ENCODE results near the gene SNAPC1. TPM values are rescaled to one million over a fixed set of nuclear protein-coding genes. Genes with fewer than 3 reads are reported as not detected.
"Not testable (repeated sequence)": the region's sequence is repeated elsewhere in the genome, so short reads cannot be mapped to it uniquely, and the experiment has no call there.

Gene SNAPC1
- polyA plus RNA-seq, 4 donors = 10.5 to 15.2 (median 13.3) TPM

DNA sequence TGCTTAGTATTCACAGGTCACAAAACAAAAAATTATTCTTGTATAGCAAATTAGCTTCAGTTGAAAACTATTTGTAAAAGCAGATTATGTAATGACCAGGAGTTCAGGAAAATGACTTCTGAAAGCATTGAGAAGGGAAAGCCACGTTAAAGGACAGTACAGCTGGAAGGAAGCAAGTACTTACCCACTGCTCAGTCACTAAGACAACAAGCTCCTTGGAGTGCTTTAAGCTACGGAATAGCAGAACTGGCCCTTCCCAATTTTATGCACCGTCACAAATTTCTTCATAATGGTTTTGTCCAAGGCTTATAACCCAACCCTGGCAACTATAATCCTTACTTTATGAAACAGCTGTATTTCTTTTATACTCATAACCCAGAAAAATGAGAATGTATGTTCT lies 13.0 kb upstream of the SNAPC1 start:
- DNase-seq (ENCODE audit: low read depth in 4 of 4, low spot score in 2 of 4) = no peak

DNA sequence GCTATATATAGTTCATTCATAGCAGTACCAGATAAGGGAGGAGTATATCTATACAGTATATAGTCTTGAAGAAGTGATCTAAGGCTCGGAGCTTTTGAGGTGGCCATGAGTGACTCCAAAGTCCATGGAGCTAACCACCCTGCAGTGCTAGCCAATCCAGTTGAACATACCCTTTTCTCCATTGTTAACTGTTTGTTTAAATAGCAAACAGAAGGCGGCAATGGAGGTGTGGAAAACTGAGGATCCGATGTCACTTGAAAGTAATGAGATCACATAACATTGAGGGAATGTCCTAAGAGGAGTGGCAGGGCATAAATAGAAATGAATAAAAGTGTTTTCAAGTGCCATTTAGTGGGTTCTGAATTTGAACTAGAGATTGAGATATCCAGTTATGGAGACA lies 12.4 kb upstream of the SNAPC1 start:
- no peak for DNase-seq (ENCODE audit: low read depth in 4 of 4, low spot score in 2 of 4)

DNA sequence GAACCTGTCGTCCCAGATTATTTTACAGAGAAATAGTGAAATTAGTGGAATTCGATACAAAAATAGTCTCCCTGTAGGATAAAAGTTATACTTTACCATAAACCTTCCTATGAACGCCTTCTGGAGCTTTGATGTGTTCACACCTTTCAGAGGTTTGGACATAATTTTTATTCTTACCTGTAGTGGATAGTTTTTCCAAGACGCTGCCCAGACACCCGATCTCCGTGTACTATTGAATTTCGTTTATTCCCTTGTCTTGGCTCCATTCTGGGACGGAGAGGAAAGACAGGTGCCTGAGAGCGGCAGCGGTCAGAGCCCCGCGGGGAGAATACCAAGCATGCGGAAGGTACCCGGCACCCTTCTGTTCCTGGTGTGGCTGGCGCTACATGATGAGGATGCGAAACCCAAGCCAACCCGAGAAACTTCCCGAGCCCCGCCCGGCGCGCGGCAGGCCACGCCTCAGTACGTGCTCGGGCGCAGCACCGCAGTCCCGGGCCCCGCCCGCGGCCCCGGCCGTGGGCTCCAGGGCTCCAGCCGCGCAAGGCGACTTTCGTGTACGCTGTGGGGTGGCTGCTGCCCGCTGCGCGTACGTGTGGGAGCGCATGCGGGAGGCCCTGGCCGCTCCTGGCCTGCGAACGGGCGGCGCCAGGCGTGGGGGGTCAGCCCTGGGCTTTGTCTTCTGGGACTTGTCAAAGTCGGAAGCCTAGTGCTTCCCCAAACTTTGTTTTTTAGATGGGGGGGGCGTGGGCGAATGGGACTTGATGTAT lies 11.3 kb upstream of the SNAPC1 start:
- DNase-seq (ENCODE audit: low read depth in 4 of 4, low spot score in 2 of 4) = no peak

DNA sequence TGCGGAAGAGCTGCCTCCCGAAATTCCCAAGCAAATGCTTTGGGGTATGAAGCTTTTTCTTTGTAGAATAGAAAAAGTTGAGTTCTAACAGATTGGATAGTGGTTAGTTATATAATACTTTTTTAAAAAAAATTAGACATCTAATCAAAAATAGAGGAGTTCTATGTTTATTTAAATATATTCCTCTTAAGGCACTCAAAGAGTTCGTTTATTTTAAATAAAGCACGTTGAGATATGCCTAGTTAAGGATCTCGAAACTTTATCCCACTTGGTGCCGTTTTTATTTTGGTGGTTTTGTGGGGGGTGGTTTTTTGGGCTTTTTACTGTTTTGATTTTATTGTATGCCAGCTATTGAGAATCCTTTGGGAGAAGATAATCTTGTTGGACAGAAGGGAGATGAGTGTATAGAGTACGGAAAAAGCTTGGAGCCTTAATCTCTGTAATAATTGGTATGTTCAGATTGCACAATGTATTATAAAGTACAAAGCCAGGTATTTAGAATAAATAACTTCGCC lies 10.7 kb upstream of the SNAPC1 start:
- no peak for DNase-seq (ENCODE audit: low read depth in 4 of 4, low spot score in 2 of 4)

DNA sequence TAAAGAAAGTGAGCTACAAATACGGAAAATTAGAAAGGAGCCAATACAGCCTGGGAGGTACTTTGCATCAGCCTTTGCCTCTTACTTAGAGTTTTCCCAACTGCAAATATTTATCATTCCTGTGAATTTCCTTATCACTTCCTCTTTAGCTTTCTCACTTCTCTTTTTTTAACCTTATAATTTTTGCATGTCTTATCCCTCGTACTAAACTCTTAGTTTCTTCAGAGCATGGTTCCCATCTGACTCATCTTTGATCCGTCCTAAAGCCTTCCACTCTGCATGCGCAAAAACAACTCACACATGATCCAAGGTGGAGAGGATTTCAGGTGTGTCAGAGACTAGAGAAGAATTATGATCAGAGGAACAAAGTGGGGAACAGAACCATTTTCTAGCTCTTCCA lies 9.6 kb upstream of the SNAPC1 start:
- DNase-seq (ENCODE audit: low read depth in 4 of 4, low spot score in 2 of 4) = no peak

DNA sequence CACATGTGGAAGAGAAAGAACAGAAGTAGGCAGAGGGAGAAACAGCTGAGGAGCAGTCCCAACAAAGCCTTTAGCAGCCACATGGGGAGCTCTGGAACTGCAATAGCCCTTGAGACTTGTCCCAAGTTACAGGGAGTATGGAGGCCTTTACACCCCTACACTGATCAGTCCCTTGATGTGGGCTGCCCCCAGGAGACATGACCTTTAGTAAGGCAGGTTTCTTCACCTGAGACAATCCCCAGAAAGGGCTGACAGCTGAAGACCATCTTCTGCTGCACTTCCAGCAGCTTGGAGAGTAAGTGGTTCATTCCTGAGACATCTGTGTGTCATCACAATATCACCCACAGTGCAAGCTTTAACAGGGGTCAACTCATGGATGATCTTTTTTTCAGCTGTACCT lies 8.6 kb upstream of the SNAPC1 start:
- no peak for DNase-seq (ENCODE audit: low read depth in 4 of 4, low spot score in 2 of 4)

DNA sequence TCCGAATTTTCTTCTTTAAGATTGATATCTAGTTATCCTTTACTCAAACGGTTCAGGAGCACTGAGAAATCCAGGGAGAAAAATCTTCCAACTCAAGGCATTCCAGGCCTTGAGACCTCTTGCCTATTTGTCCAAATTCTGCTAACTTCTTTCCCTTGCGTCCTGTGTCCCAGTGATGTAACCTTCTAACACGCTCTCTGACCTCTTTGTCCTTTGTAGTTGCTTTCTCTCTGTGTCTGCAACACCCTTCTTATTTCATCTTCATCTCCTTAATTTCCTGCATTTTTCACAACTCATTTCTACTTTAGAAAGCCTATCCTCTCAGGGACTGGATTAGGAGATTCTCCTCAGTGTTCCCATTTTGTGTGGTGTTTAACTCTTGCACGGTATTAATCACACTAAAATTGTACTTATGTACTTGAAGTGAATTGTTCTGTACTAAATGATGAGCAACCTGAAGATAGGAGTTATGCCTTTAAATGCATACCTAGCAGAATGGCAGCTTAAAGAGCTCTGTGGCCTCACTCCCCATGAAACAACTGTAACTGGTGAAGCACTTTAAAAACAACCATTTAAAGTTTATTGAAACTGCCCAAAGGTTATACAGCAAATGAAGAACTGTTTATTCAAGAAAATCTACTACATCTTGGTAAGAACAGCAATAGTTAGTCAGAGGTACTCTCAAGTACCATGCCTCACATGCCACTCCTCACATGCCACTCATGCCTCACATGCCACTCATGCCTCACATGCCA lies 7.4 kb upstream of the SNAPC1 start:
- no peak for DNase-seq (ENCODE audit: low read depth in 4 of 4, low spot score in 2 of 4)

DNA sequence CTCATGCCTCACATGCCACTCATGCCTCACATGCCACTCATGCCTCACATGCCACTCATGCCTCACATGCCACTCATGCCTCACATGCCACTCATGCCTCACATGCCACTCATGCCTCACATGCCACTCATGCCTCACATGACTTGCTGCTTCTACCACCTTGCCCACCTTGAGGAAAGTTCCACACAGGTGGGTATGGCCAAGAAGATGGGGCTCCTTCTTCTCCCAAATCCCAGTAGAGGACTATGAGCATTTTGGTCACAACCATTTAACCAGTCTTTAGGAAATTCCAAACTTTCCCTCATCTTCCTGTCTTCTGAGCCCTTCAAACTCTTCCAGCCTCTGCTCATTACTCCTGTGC lies 6.9 kb upstream of the SNAPC1 start:
- DNase-seq (ENCODE audit: low read depth in 4 of 4, low spot score in 2 of 4) = not testable (repeated sequence)

DNA sequence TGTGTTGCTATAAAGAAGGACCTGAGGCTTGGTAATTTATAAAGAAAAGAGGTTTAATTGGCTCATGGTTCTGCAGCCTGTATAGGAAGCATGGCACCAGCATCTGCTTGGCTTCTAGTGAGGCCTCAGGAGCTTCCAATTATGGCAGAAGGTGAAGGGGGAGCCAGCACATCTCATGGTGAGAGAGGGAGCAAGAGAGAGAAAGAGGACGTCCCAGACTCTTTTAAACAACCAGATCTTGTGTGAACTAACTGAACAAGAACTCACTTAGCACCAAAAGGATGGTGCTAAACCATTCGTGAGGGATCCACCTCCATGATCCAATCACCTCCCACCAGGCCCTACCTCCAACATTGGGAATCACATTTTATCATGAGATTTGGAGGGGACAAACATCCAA lies 6.1 kb upstream of the SNAPC1 start:
- no peak for DNase-seq (ENCODE audit: low read depth in 4 of 4, low spot score in 2 of 4)

DNA sequence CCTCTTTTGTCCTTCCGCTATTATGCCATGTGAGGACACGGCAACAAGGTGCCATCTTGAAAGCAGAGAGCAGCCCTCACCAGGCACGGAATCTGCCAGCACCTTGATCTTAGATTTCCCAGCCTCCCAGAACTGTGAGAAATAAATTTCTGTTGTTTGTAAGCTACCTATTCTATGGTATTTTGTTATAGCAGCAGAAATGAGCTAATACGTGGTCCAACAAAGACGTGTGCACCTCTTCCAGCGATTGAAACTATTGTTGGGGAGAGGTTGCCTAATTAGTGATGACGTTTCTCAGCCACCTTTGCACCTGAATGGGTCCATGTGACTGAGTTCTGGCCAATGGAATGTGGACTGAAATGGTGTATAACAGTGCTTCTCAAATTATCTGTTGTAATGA lies 2.3 kb upstream of the SNAPC1 start:
- DNase-seq (ENCODE audit: low read depth in 4 of 4, low spot score in 2 of 4) = no peak

DNA sequence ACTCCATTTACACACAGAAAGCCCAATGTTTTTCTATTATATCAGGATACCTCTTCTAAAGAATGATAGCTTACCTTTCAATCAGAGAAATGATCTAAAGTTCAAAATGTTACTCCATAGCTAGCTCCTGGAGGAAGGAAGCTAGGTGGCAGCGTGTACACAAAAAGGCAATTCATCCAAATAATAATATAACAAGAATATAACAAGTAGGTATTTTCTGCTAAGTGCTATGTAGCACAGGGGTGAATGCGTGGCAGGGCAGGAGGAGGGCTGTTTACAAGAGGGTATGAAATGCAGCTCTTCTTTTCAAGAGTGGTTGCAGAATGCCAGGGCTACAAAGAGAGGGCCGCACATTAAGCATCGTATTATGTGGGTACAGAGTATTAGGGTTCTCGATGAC lies 663 bp upstream of the SNAPC1 start:
- DNase-seq (ENCODE audit: low read depth in 4 of 4, low spot score in 2 of 4) = no peak

DNA sequence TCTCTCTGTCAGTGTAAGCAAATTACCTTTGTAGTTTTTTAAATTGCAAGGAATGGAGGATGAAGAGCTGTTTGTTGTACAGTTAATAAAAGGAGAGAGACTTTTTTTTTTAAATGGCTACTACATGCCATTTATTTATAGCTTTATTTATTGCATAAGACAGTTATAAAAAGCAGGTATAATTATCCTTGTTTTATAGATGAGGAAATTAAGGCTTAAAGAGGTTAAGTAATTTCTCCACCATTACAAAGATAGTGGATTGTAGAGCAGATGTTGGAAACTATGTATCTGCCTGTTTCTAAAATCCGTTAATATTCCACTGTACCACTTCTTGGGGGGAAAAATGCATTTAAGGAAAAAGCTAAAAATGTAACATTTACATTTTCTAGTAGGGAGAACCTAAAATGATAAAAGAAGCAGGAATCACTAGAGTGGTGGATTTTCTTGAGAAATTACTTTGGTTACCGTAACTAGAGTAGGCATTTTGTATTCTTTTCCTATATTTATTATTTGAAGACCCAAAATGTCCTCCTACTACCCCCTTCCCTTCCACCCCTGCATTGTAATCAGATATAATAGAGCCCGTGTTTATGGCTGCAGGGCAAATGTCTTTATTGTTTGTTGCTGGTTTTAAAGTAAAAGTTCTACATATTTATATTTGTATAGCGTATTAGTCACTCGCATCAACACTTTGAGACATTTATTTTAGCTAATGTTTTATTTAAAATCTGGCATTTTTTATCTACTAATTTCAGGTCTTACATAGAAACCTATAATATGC lies 2.3 kb downstream of the SNAPC1 start:
- no peak for DNase-seq (ENCODE audit: low read depth in 4 of 4, low spot score in 2 of 4)

DNA sequence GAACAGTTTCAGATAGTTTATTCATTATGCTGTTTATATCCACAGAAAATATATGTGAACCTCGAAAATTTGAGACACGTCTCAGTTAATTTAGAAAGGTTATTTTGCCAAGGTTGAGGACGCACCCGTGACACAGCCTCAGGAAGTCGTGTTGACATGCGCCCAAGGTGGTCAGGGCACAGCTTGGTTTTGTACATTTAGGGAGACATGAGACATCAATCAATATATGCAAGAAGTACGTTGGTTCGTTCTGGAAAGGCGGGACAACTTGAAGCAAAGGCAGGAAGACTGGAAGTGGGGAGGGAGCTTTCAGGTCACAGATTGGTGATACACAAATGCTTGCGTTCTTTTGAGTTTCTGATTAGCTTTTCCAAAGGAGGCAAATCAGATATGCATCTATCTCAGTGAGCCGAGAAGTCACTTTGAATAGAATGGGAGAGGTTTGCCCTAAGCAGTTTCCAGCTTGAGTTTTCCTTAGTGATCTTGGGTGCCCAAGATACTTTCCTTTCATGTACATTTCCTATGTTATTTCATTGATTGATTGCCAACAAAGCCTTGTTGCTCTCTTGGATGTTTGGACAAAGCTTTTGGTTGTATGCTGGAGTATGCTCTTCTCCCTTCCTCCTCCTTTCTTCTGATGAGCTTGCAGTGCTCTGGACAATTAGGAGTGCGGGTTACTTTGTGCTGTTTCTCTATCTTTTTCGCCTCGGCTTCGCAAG lies 3.2 kb downstream of the SNAPC1 start:
- DNase-seq (ENCODE audit: low read depth in 4 of 4, low spot score in 2 of 4) = no peak

DNA sequence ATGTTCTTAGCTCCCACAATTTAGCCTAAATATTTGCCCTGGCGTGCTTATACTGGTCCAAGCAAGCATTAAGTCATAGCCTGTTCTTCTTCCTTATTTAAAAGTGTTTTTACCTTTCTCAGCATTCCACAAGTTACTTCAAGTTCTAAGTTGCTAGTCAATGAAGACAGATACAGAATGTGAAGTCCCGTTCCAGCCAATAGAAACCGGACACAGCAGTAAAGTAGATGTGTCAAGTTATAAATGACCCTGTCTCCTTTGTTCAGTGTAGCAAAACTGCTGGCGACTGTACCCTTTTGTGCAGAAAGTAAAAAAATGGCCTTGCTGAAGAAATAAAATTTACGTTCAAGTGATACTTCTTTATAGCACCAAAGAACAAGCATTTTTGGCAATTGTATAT lies 3.9 kb downstream of the SNAPC1 start:
- no peak for DNase-seq (ENCODE audit: low read depth in 4 of 4, low spot score in 2 of 4)

DNA sequence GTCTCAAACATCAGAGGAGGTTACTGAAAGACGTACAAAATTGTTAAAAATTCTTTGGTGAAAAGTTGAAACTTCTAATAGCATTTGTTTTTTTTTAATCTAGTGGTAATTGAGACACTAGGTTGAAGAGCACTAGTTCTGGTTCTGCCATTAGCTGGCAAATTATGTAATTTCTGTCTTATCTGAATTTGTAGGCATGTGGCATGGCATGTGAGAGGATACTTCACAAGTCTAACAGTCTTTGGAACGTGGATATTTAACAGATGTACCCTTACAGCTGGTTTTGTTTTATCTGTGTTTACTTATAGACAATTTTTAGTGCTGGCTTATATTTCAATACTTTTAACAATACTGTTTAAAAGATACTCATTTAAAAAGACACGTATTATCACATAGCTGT lies 6.0 kb downstream of the SNAPC1 start:
- DNase-seq (ENCODE audit: low read depth in 4 of 4, low spot score in 2 of 4) = no peak

DNA sequence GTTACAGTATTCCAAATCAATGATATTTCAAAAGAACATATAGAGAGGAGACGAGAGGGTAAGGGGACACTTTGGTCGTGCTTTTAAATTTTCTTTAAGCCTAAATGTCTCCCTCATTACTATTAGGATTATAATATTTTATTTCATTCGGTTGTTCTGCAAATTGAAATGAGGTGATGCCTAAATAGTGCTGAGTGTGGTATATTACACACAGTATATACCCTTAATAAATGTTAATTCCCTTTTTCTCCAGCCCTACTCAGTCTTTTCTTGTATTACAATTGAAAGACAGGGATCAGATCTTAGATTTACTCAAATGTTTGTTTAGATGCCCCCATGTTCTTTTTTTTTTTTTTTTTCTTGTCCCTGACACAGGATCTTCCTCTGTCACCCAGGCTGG lies 7.7 kb downstream of the SNAPC1 start:
- no peak for DNase-seq (ENCODE audit: low read depth in 4 of 4, low spot score in 2 of 4)

DNA sequence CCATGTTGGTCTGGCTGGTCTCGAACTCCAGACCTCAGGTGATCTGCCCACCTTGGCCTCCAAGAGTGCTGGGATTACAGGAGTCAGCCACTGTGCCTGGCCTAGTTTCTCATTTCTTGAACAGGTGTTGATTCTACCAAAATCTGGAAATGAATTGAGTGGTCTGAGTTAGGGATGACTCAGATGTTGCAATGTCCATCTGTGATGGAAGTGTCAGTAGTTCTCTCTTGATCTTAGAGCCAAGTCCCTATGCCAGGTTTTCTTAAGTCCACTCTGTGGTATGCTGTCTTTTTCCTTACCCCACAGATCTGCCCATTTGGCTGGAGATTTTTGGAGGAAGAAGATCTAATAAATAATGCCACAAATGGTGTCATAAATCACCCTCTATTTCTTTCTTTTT lies 12.6 kb downstream of the SNAPC1 start:
- DNase-seq (ENCODE audit: low read depth in 4 of 4, low spot score in 2 of 4) = no peak

DNA sequence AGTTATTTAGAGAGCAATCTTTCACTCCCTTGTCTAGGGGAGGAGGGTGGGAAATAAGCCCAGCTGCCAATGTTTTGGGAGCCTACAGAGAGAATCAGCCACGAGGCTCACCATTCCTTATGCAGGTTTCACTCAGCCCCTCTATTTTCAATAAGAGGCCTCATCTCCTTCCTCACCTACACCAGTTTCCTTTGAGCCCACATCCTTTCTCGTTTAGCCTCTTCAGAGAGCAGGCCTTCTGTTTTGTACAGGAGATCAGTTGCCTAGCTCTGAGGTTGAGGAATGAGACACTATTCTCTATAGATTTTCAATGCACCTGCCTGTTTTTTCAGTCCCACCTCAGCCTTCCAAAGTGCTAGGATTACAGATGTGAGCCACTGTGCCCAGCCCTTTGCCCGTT lies 17.9 kb downstream of the SNAPC1 start:
- no peak for DNase-seq (ENCODE audit: low read depth in 4 of 4, low spot score in 2 of 4)

DNA sequence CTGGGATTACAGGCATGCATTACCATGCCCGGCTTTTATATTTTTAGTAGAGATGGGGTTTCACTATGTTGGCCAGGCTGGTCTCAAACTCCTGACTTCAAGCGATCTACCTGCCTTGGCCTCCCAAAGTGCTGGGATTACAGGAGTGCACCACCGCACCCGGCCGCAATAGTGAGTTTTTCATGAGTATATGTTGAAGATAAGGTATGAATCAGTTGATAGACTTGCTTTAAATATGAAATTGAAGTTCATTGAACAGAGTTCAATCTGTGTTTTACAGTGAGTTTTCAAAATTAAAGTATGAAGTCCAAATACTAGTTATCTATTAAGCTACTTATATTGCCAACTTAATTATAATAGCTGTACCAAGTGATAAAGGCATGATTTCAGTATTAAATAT lies 35.1 kb downstream of the SNAPC1 start:
- no peak for DNase-seq (ENCODE audit: low read depth in 4 of 4, low spot score in 2 of 4)

DNA sequence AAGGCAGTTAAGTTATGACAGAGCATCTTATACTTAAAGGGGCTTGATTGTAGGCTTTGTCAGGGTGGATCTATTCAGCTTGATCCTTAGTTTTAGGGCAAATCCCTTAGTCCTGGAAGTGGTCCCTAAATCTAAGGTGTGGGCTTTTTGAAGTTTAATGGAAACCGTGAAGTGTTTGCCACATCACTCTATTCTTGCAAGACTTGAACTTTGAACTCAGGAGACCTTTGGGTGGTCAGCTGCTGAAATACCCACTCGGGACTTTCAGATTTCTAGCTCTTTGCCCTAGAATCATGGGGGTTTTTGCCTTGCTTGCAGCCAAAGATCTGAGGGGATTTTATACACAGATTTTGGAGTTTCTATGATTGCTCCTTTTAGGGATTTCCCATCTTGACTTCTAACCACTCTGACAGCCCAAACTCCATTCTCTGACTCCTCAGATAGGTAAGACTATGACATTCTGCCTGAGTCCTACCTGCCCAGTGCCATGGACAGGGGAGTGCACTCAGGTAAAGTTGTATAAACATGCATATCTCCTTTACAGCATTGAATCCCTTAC lies 39.9 kb downstream of the SNAPC1 start:
- DNase-seq (ENCODE audit: low read depth in 4 of 4, low spot score in 2 of 4) = no peak
